Osteoblast (primary cell): ENCODE measurements around the gene RXFP4. TPM values are rescaled to one million over a fixed set of nuclear protein-coding genes. Genes with fewer than 3 reads are reported as not detected.
A peak's percentile ranks its signal among the peaks of the same experiment; 100 is the strongest.

Source experiments
- DNase-seq: peaks from one replicate; pipeline ENCODE4 v3.0.0; 2011; ENCODE audit warnings: low spot score, mixed read lengths; ENCODE audit not compliant: insufficient read length; ENCODE audit errors: missing footprints
- H2AFZ ChIP-seq: 2 replicates; pipeline ENCODE4 v1.6.0; 2011; ENCODE audit warnings: mild to moderate bottlenecking, low read length
- H3K27ac ChIP-seq: 2 replicates; pipeline ENCODE4 v1.5.1; 2011; ENCODE audit warnings: mild to moderate bottlenecking, low read depth, low read length, moderate library complexity
- H3K27me3 ChIP-seq: 2 replicates; pipeline ENCODE4 v1.6.0; 2012; ENCODE audit warnings: mild to moderate bottlenecking, control low read depth, inconsistent platforms, low read length, moderate library complexity; ENCODE audit not compliant: insufficient read depth
- H3K36me3 ChIP-seq: 2 replicates; pipeline ENCODE4 v1.5.1; 2011; ENCODE audit warnings: mild to moderate bottlenecking, low read length, control low read depth, moderate library complexity; ENCODE audit not compliant: insufficient read depth
- H3K4me1 ChIP-seq: 2 replicates; pipeline ENCODE4 v1.5.1; 2011; ENCODE audit warnings: mild to moderate bottlenecking, low read length, control low read depth, moderate library complexity; ENCODE audit not compliant: insufficient read depth
- H3K4me2 ChIP-seq: 2 replicates; pipeline ENCODE4 v1.6.0; 2011; ENCODE audit warnings: mild to moderate bottlenecking, low read length; ENCODE audit not compliant: insufficient read depth
- H3K4me3 ChIP-seq: fragments of 200-600 bp; sonication (generic); 3 replicates; pipeline ENCODE4 v1.5.1; 2012; ENCODE audit warnings: mild to moderate bottlenecking, low read length, inconsistent platforms; ENCODE audit not compliant: insufficient read depth
- H3K79me2 ChIP-seq: 2 replicates; pipeline ENCODE4 v1.6.0; 2012; ENCODE audit warnings: mild to moderate bottlenecking, low read length, control low read depth, inconsistent platforms; ENCODE audit not compliant: insufficient read depth
- H3K9me3 ChIP-seq: 2 replicates; pipeline ENCODE4 v1.5.1; 2011; ENCODE audit warnings: low read depth, low read length, control low read depth
- H4K20me1 ChIP-seq: 2 replicates; pipeline ENCODE4 v1.6.0; 2012; ENCODE audit warnings: mild to moderate bottlenecking, low read length, control low read depth; ENCODE audit not compliant: insufficient read depth
- CTCF ChIP-seq: IDR thresholded peaks from 2 replicates; pipeline ENCODE4 v1.5.1; 2011; ENCODE audit warnings: mild to moderate bottlenecking, low read depth, low read length, moderate library complexity; ENCODE audit errors: extremely low read depth
- total RNA-seq: library from RNA; depleted of rRNA; stranded (reverse); fragments of >200 nt; gene quantifications from 2 replicates; pipeline ENCODE4 v1.2.3, GENCODE V29; 2012

Gene RXFP4
- total RNA-seq, 1 donor, result not detected

GRCh38 chr1:155971910-155972809 is 30.7 kb downstream of the RXFP4 start:
- H3K9me3 ChIP-seq, result no peaks in the 10 kb centered on the region
- H3K36me3 ChIP-seq, result peaks cover 30% of the 10 kb centered on the region
- H3K4me1 ChIP-seq, result peaks cover 52% of the 10 kb centered on the region
- DNase-seq, result no peak
- peak overlapping the region; percentile 9 for H3K27ac ChIP-seq
- TF ChIP-seq CTCF, result no peak
- H4K20me1 ChIP-seq, result peaks cover 78% of the 10 kb centered on the region
- H3K4me2 ChIP-seq, result no peak overlapping the region
- no peak overlapping the region for H2AFZ ChIP-seq
- no peaks in the 10 kb centered on the region for H3K27me3 ChIP-seq
- H3K4me3 ChIP-seq, result no peak overlapping the region
- peaks cover 96% of the 10 kb centered on the region for H3K79me2 ChIP-seq

DNA sequence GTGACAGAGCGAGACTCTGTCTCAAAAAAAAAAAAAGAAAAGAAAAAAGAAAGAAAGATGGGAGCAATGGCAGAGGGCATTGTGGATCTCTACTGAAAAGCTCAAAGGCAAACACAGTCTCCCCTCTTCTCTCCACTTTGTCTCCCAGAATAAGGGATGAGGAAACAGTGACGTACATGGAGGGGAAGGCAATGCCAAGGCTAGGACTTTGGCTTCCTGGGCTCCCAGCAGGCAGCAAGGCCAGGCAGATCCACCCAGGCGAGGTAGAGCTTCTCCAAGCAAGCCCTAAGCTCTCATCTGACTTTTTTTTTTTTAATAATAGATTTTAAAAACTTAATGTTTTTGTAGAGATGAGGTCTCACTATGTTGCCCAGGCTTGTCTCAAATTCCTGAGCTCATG is 32.3 kb downstream of the RXFP4 start:
- no peak overlapping the region for H2AFZ ChIP-seq
- no peak overlapping the region for H3K4me3 ChIP-seq
- H3K9me3 ChIP-seq, result no peaks in the 10 kb centered on the region
- H3K79me2 ChIP-seq, result peaks cover 96% of the 10 kb centered on the region
- peaks cover 51% of the 10 kb centered on the region for H3K4me1 ChIP-seq
- TF ChIP-seq CTCF, result no peak
- H3K36me3 ChIP-seq, result peaks cover 14% of the 10 kb centered on the region
- H4K20me1 ChIP-seq, result peaks cover 65% of the 10 kb centered on the region
- no peak for DNase-seq
- no peak overlapping the region for H3K27ac ChIP-seq
- no peaks in the 10 kb centered on the region for H3K27me3 ChIP-seq
- no peak overlapping the region for H3K4me2 ChIP-seq

DNA sequence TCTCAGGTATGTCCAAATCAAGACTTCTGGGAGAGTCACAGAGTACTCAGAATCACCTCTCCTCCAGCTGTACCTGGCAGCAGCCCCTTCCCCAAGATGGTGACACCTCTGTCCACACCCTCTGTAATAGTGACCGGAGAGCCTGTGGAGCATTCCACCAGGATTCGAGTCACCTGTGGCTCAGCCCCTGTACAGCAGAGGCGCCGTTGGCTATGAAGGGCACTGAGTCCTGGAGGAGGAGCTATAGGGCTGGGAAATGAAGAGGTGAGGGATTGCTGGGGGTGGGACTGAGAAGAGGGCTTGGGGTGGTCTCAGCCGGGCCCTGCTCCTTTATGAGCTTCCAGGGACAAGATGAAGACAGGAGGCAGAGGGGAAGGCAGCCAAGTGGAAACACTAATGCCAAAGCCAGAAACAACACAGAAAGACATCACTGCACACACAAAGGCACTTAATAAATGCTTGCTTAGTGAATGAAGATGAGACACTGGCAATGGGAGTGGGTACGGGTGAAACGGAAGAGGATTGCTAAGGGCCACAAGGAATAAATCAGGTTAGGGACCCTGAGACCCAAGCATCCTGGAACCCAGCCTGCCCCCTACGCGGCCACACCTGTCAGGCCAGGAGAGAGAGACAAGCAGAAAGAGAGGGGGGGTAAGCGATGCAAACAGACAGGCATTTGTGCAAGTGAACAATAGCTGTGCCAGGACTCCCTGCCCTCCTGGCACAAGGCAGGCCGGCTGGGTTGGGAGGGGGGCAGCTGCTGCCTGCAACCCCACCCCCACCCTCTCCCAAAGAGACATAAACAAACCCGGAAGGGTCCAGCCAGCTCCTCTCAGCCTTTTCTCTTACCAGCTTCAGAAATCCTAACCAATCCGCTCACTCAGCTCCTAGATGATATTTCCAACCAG is 33.0 kb downstream of the RXFP4 start:
- peak overlapping the region; percentile 91 for H3K4me3 ChIP-seq
- H3K27me3 ChIP-seq, result no peaks in the 10 kb centered on the region
- H3K4me1 ChIP-seq, result peaks cover 53% of the 10 kb centered on the region
- H4K20me1 ChIP-seq, result peaks cover 58% of the 10 kb centered on the region
- peaks cover 8% of the 10 kb centered on the region for H3K36me3 ChIP-seq
- H2AFZ ChIP-seq, result no peak overlapping the region
- H3K9me3 ChIP-seq, result no peaks in the 10 kb centered on the region
- DNase-seq, result no peak
- H3K27ac ChIP-seq, result peak overlapping the region; percentile 92
- H3K4me2 ChIP-seq, result peak overlapping the region; percentile 94
- H3K79me2 ChIP-seq, result peaks cover 96% of the 10 kb centered on the region
- no peak for TF ChIP-seq CTCF
